ENCODE results near the gene WDR38.

The WDR38 gene

DNA sequence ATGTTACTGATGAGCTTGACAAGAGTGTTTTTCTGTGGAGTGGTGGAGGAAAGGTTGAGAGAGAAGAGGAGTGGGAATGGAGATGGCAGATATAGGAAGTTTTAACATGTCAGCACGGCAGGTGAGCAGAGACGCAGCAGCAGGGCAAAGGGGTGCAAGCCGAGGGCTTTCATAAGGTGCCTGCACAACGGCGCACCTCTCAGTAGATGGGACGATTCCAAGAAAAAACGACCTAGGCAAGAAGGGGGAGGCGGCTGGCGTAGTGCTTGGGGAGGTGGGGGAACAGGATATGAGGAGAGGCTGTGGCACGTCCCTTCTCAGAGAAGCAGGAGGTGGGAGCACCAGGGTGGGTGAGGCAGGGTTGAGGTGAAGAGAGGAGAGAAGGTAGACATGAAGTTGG lies 33.2 kb downstream of the WDR38 start:
- no peak for DNase-seq

DNA sequence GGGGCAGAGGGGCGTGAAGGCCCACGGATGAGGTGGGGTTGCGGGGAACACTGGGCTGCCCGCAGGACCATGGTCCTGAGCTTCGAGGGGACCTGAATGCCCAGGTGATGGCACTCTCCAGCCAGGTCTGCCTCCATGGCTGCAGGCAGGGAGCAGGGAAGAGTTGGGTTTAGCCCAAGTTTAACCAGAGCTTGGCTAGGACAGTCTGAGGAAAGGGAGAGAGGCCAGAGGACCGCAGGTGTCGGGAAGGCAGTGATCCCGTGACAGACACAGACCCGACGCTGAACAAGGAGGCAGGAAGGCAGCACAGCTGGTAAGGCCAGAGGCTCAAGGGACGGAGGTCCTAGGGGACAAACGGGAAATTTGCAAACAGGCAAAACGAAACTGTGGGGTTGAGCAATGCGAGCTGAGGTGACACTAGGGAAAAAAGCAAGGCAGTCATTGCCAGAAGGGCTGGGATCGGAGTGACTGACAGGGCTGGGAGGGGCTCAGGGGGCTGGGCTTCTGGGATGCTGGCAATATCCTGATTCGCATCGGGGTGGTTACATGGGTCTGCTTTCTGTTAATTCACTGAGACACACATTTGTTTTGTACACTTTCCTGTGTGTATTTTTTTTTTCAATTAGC lies 33.7 kb downstream of the WDR38 start:
- no peak for DNase-seq

DNA sequence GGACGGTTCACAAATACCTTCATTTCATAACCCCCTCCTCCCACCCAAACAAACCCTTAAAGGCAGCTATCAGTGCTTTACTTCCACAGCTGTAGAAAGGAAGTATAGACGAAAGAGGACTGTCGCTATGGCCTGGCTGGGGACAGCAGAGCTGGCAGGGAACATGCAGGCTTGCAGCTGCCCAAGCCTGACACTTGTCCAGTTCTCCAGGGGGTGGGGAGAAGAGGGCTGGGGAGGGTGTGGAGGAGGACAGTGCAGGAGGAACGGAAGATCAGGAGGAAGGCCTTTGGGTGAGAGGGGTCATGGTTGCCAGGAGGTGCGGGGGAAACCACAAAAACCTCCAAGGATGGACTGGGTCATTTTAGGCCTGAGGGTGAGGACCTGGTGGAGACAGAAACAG lies 34.6 kb downstream of the WDR38 start:
- DNase-seq, result no peak

DNA sequence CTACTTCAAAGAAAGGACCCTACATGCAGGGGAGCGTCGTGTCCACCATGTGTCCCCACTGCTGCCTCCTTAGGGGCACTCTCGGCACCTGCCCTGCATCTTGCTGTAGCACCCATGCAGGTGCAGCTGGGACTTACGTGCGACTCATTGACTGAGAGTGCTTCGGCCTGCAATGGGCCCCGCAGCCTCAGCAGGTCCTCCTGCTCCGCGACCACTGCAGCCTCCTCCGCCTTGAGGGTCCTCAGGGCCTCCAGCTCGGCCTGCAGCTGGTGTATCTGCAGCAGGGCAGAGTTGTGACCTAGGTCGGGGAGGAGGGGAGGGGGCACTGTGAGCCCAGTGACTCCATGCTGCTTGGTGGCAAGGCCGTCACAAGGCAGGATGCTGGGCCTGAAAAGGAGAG lies 35.7 kb downstream of the WDR38 start:
- DNase-seq, result no peak

DNA sequence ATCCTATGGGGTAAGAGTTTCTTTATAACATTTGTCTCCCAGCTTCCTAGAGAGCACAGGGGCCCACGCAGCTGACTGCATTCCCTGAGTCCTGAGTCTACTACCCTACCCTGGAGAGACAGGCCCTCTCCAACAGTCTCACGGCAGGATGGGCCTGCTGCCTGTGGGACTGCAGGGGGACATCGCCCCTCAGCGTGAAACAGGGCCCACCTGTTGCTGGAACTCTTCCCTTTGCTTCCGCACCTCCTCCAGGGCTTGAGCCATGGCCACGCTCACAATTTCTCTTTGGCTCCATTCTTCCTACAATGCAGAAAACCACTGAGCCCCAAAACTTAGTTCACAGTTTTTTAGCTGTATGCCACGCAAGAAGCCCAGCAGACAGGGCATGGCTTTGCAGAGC lies 36.9 kb downstream of the WDR38 start:
- no peak for DNase-seq

DNA sequence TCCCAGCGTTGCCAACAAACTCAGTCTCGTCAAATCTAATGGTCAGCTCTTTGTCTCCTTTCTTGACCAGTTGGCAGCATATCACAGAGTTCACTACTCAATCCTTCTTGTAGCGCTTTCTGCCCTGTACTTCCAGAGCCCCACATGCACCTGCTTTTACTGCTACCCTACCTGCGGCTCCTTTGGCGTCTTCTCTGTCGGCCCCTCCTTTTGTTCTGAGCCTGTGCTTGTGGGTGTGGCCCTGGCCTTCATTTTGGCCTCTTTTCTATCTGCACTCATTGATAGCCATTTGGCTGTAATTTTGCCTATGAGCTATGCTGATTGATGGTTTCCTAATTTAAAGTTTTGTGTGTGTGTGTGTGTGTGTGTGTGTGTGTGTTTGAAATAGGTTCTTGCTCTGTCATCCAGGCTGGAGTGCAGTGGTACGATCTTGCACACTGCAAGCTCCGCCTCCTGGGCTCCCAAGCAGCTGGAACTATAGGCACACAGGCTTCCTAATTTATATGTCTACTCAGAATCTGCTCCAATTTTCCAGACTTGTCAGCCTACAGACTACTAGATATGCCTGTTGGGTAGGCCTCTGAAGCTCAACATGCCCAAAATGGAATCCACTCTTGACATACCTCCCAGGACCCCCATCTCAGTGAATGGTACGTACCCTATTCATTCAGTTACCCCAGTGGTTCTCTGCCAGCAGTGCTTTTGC lies 40.9 kb downstream of the WDR38 start:
- DNase-seq, result no peak

DNA sequence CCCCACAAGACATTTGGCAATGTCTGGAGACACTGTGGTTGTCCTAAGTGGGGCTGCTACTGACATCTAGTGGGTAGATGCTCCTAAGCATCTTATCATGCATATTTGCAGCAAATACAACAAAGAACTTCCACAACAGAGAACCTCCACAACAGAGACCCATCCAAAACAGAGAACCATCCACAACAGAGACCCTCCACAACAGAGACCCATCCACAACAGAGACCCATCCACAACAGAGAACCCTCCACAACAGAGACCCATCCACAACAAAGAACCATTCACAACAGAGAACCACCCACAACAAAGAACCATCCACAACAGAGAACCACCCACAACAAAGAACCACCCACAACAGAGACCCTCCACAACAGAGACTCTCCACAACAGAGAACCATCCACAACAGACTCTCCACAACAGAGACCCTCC lies 41.5 kb downstream of the WDR38 start:
- DNase-seq, result peak; percentile 25 to 56

DNA sequence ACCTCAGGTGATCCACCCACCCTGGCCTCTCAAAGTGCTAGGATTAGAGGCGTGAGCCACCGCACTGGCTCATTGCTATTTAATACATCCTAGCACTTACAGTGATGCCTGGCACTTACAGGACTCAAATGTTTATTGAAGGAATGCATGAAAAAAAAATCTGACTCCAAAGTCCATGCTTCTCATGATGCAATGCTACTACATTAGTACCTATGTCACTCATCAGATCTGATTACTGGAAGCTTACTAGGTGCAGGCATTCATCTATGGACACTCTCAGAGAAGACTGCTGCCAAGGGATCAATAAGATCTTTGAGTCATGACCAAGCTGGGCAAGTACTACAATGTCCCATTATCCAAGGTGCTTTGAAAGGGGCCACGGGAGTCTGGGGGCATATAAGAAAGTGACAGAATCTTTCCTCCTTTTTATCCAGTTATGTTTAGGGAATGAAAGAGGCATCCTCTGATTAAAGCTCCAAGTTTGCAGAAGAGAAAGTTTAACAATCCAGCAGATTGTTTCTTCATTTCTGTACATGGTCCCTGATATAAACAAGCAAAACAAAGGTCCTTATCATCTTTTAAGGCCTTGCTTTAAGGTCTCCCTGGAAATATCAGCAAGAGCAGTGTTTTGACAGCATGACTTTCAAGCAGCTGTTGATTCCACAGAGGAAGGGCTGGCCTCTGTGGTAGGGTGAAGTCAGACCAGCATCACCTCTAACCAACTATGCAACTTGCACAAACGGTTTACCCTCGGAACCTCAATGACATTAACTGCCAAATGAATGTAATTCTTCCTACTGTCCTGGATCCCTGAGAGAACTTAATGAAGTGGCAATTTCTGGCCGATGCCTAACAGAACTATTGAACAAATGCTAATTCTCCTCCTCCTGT lies 44.6 kb downstream of the WDR38 start:
- DNase-seq, result no peak

DNA sequence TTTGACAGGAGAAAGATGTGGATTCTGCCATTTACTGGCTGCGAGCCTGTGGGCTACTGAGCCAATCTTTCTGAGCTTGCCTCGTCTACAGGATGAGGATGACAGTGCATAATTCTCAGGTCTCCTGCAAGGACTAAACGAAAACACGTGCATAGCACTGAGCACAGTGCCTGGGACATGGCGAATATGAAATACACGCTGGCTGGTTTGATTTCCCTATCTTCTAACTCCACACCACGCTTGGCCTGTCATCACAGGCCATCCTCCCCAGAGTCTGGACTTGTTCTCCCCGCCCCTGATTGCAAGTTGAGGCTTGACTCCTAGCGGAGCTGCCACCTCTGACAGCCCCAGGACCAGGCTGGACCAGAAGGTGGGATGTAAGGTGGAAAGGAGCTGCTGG lies 46.6 kb downstream of the WDR38 start:
- DNase-seq, result no peak

DNA sequence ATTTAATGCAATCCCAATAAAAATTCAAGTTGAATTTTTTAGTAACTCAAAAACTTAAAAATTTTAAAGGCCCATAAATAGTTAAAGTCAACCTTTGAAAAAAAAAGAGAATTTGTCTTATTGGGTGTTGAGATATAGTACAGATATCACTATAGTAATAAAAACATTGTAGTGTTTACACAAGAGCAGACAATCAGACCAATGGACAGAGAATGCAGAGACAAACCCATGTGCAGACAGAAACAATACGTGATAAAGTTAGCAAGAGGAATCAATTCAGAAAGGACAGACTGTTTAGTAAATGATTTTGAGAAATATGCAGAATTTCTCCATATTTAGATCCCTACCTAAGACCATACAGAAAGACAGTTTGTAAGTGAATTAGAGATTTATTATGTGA lies 53.7 kb downstream of the WDR38 start:
- DNase-seq, result no peak

Data from AML-193 (cell line).